Activated CD4-positive, alpha-beta T cell treated with anti-CD3 and anti-CD28 coated beads for 4 hours (primary cell): ENCODE results near the gene SMNDC1.

Source experiments
- DNase-seq, 2 donors: peaks; one replicate each; pipeline ENCODE4 v3.0.0-alpha.2; 2020

Gene SMNDC1

GRCh38 chr10:110326351-110327032 lies 21.8 kb upstream of the SMNDC1 start:
- no peak for DNase-seq

- no peak for DNase-seq
These were observed 20.1 kb upstream of the SMNDC1 start for GRCh38 chr10:110324805-110325280.

GRCh38 chr10:110324201-110324804 lies 19.6 kb upstream of the SMNDC1 start:
- no peak for DNase-seq

GRCh38 chr10:110323503-110323902 lies 18.8 kb upstream of the SMNDC1 start:
- no peak for DNase-seq

- DNase-seq = no peak
These were observed 17.3 kb upstream of the SMNDC1 start for GRCh38 chr10:110321869-110322620.

GRCh38 chr10:110317866-110318850 lies 13.4 kb upstream of the SMNDC1 start:
- no peak for DNase-seq

GRCh38 chr10:110313674-110314073 lies 9.0 kb upstream of the SMNDC1 start:
- DNase-seq = no peak

- no peak for DNase-seq
These were observed 7.5 kb upstream of the SMNDC1 start for GRCh38 chr10:110312206-110312605.

GRCh38 chr10:110311357-110311949 lies 6.7 kb upstream of the SMNDC1 start:
- DNase-seq = peak; percentile 49 to 56

GRCh38 chr10:110310741-110311140 lies 6.0 kb upstream of the SMNDC1 start:
- DNase-seq = no peak

GRCh38 chr10:110307805-110308204 lies 3.1 kb upstream of the SMNDC1 start:
- DNase-seq = no peak

- DNase-seq = no peak
These were observed 1.7 kb upstream of the SMNDC1 start for GRCh38 chr10:110306452-110306768.

- DNase-seq = peak; percentile 53 to 60
These were observed 1.2 kb upstream of the SMNDC1 start for GRCh38 chr10:110305767-110306451.

- DNase-seq = no peak
These were observed 333 bp downstream of the SMNDC1 start for GRCh38 chr10:110304394-110304779.

GRCh38 chr10:110303681-110304080 lies 1.0 kb downstream of the SMNDC1 start:
- DNase-seq = no peak

- no peak for DNase-seq
These were observed 4.2 kb downstream of the SMNDC1 start for GRCh38 chr10:110300486-110300986.

GRCh38 chr10:110296966-110297365 lies 7.8 kb downstream of the SMNDC1 start:
- DNase-seq = no peak

- no peak for DNase-seq
These were observed 17.9 kb downstream of the SMNDC1 start for GRCh38 chr10:110286841-110287240.

GRCh38 chr10:110285501-110285900 lies 19.2 kb downstream of the SMNDC1 start:
- DNase-seq = no peak

- DNase-seq = no peak
These were observed 20.5 kb downstream of the SMNDC1 start for GRCh38 chr10:110284262-110284661.

GRCh38 chr10:110279407-110279986 lies 25.2 kb downstream of the SMNDC1 start:
- peak; percentile 48 to 58 for DNase-seq
